Endometrium (tissue), 2 donors: ENCODE data around the gene TSPAN8.
A peak's percentile ranks its signal among the peaks of the same experiment; 100 is the strongest.
"Not testable (repeated sequence)": the region's sequence is repeated elsewhere in the genome, so short reads cannot be mapped to it uniquely, and the experiment has no call there.

Source experiments
- FAIRE-seq: peaks from 2 replicates; lab custom pipeline; 2012; peaks lifted over from hg19 to GRCh38; lab: Jason Lieb, UNC
- donor health status: control.
- donor health status: control.

TSPAN8 gene

DNA sequence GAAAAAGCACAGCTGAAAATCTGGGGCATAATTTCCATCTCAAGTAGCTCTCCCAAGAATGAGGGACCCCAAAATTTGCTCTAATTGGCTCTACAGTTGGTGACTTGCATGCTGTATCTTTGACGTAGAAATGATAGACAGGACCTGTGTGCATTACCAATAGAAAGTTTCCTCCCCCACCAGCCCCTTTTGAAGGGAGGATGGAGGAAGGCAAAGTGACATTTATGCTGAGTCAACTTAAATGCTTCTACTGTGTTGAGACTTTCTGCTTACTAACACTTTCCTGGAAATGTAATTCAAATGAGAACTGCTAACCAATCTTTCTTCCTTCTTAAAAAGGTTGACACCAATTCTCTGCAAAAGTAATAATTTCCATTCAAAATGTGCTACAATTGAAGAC, 31.9 kb downstream of the TSPAN8 start:
- no peak for FAIRE-seq

- no peak for FAIRE-seq
Measured at GRCh38 chr12:71125515-71125914, 32.3 kb downstream of the TSPAN8 start.

DNA sequence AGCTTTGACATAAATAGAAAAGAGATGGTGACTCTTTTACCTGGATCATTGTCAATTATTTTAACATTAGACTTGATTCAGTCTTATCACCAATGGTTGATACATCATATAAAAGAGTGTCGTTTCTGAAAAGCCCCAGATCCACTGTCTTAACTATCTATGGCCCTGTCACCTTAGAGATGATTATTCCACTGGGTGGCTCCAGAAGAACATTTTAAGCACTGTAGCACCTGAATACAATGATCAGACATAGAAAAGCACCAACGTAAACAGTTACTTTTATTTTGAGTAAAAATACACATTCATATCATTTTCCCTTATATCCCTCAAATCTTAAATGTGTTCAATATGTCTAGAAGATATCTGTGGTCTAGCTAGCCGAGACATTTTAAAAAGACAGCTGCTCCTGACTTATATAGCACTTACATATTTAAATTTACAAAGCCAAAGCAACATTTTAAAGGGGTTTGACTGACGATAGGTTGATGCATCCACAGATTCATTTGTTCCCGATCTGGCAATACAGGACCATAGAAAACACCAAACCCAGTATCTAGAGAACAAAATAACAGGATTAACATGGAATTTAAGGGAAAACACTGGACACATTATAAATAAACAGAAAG, 32.9 kb downstream of the TSPAN8 start:
- FAIRE-seq, result no peak

GRCh38 chr12:71113148-71113547, 44.7 kb downstream of the TSPAN8 start:
- FAIRE-seq, result not testable (repeated sequence)

- FAIRE-seq, result no peak
Measured at GRCh38 chr12:71109834-71110233, 48.0 kb downstream of the TSPAN8 start.

- no peak for FAIRE-seq
Measured at GRCh38 chr12:71108355-71108754, 49.4 kb downstream of the TSPAN8 start.

DNA sequence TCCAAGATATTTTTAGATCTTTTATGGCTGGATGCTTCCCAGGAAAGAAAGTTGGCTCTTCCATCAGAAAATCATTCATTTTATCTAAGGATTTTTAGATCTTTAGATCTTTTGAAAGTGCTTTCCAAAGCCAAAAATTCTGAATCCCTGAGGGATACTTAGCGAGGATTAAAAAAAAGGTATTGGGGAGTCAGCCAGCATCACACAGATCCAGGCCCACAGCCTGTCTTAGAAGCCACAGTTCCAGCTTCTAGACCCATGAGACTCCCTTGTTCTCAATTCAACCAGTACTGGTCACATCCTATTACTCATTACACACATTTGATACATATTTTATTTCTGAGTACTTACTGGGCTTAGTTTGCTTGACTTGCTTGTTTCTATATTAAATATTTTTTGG, 49.9 kb downstream of the TSPAN8 start:
- FAIRE-seq, result no peak

GRCh38 chr12:71105956-71106355, 51.8 kb downstream of the TSPAN8 start:
- no peak for FAIRE-seq

GRCh38 chr12:71092290-71092689, 65.5 kb downstream of the TSPAN8 start:
- FAIRE-seq, result no peak

GRCh38 chr12:71090971-71091370, 66.8 kb downstream of the TSPAN8 start:
- FAIRE-seq, result no peak

DNA sequence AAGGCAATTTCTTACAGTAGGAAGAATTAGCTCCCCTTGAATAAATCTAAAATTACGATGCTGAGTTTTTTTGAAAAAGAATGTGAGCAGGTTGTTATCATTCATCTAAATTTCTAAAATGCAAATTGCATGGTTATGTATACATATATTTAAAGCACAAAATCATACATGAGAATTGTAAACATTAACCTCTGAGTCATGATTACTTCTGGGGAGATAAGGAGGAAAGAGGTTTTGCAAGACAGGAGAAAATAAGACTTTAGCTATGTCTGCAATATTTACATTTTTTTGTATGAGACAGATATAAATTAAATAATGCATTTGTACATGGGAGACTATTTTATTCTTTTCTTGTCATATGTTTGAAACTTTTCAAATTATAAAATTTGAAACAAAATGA, 72.2 kb downstream of the TSPAN8 start:
- FAIRE-seq, result peak; percentile 29

- FAIRE-seq, result peak; percentile 69
Measured at GRCh38 chr12:71075743-71076142, 82.1 kb downstream of the TSPAN8 start.
